ENCODE measurements around the gene AGAP3. TPM values are rescaled to one million over a fixed set of nuclear protein-coding genes. Genes with fewer than 3 reads are reported as not detected.

Gene AGAP3
- total and polyA plus RNA-seq, 11 donors: 30.3 to 83.7 (median 55.6) TPM

- peak overlapping the region in 1 of 12 donors; percentile 38 for H3K27ac ChIP-seq
- H3K36me3 ChIP-seq: peaks cover 0 to 37% (median 34%) of the 10 kb centered on the region in 9 donors
- TF ChIP-seq CTCF (IDR thresholded peaks at IDR 0.05) (no peak), POLR2A (IDR thresholded peaks at IDR 0.05) (no peak)
- ATAC-seq: peak in 1 of 4 donors; percentile 6
- intact Hi-C loops (cut with DNase I): loop anchor here in 4 of 10 donors (10.0 kb wide), 3 partner anchors 51 to 221 kb away; partner anchors contain the start of genes ABCB8 (in 1 of the 4) and ATG9B (in 1 of the 4)
- 81 to 86% (median 84%) methylated on average over 13 to 14 of the region's 14 CpGs for WGBS, 4 donors
- H3K27me3 ChIP-seq: peaks cover 0 to 5% (median 0%) of the 10 kb centered on the region in 9 donors
- no peaks in the 10 kb centered on the region for H3K9me3 ChIP-seq
- no peak for DNase-seq
- H3K4me3 ChIP-seq: peak overlapping the region in 7 of 12 donors; percentile 9 to 50 (median 34)
- H3K4me1 ChIP-seq: peaks cover 0 to 25% (median 13%) of the 10 kb centered on the region in 12 donors
Measured at GRCh38 chr7:151115836-151116418, 29.7 kb downstream of the AGAP3 start.

- Histone ChIP-seq H3K27ac (no peak overlapping the region), H3K4me1 (peaks cover 0 to 24% (median 9%) of the 10 kb centered on the region in 12 donors), H3K36me3 (peaks cover 0 to 46% (median 39%) of the 10 kb centered on the region in 9 donors), H3K27me3 (peaks cover 0 to 5% (median 0%) of the 10 kb centered on the region in 9 donors), H3K4me3 (no peak overlapping the region), H3K9me3 (no peaks in the 10 kb centered on the region)
- TF ChIP-seq CTCF (IDR thresholded peaks at IDR 0.05): no peak
- no peak for TF ChIP-seq POLR2A (IDR thresholded peaks at IDR 0.05)
- 92 to 97% (median 94%) methylated on average over 27 of the region's 27 CpGs for WGBS, 4 donors
- intact Hi-C loops (cut with DNase I): loop anchor here in 4 of 10 donors (10.0 kb wide), 3 partner anchors 52 to 222 kb away; partner anchors contain the start of genes ABCB8 (in 1 of the 4) and ATG9B (in 1 of the 4)
- ATAC-seq: no peak
- DNase-seq: peak in 1 of 5 donors; percentile 58
Measured at GRCh38 chr7:151116603-151117440, 30.5 kb downstream of the AGAP3 start.

GRCh38 chr7:151117565-151117964 is 31.3 kb downstream of the AGAP3 start:
- Histone ChIP-seq H3K4me3 (no peak overlapping the region), H3K36me3 (peaks cover 0 to 52% (median 43%) of the 10 kb centered on the region in 9 donors)

More at GRCh38 chr7:151117565-151117964, 31.3 kb downstream of the AGAP3 start:
- TF ChIP-seq POLR2A (IDR thresholded peaks at IDR 0.05): no peak
- no peak for TF ChIP-seq CTCF (IDR thresholded peaks at IDR 0.05)
- Histone ChIP-seq H3K27me3 (peaks cover 0 to 5% (median 0%) of the 10 kb centered on the region in 9 donors), H3K9me3 (no peaks in the 10 kb centered on the region), H3K4me1 (peaks cover 0 to 24% (median 9%) of the 10 kb centered on the region in 12 donors), H3K27ac (no peak overlapping the region)
- 88 to 93% (median 90%) methylated on average over 12 of the region's 12 CpGs for WGBS, 4 donors
- ATAC-seq (no peak), DNase-seq (no peak)
- intact Hi-C loops (cut with DNase I): loop anchor here in 4 of 10 donors (10.0 kb wide), 3 partner anchors 53 to 223 kb away; partner anchors contain the start of genes ABCB8 (in 1 of the 4) and ATG9B (in 1 of the 4)
